KMS-11 (cell line): ENCODE data around the gene EMC8.

ENCODE experiments used
- H2AFZ ChIP-seq: fragments of 200-600 bp; sonication (generic); 2 replicates; pipeline ENCODE4 v1.6.1; 2016; ENCODE audit warnings: antibody characterized with exemption, mixed run types, low read depth
- H3K27ac ChIP-seq: fragments of 200-600 bp; sonication (generic); 2 replicates; pipeline ENCODE4 v1.6.1; 2016; ENCODE audit warnings: mild to moderate bottlenecking, mixed run types
- H3K27me3 ChIP-seq: fragments of 200-600 bp; sonication (generic); 2 replicates; pipeline ENCODE4 v1.6.1; 2017; ENCODE audit warnings: mild to moderate bottlenecking, low read depth, mixed run types, moderate library complexity; ENCODE audit not compliant: insufficient read depth
- H3K36me3 ChIP-seq: fragments of 200-600 bp; sonication (generic); 2 replicates; pipeline ENCODE4 v1.6.1; 2017; ENCODE audit warnings: mild to moderate bottlenecking, mixed run types; ENCODE audit not compliant: insufficient read depth
- H3K4me1 ChIP-seq: fragments of 200-600 bp; sonication (generic); 2 replicates; pipeline ENCODE4 v1.6.1; 2016; ENCODE audit warnings: mild to moderate bottlenecking, low read depth, mixed run types; ENCODE audit not compliant: poor library complexity, severe bottlenecking
- H3K4me2 ChIP-seq: fragments of 200-600 bp; sonication (generic); 2 replicates; pipeline ENCODE4 v1.7.0; 2016; ENCODE audit warnings: mild to moderate bottlenecking, mixed run types
- H3K4me3 ChIP-seq: fragments of 200-600 bp; sonication (generic); IDR thresholded peaks from 2 replicates; pipeline ENCODE4 v1.6.1; 2017; ENCODE audit warnings: low read depth, low read length, mixed read lengths; ENCODE audit not compliant: insufficient read depth
- H3K79me2 ChIP-seq: fragments of 200-600 bp; sonication (generic); 2 replicates; pipeline ENCODE4 v1.6.1; 2016; ENCODE audit warnings: low read depth, mixed run types; ENCODE audit not compliant: insufficient read depth
- H3K9ac ChIP-seq: fragments of 200-600 bp; sonication (generic); 2 replicates; pipeline ENCODE4 v1.6.1; 2016; ENCODE audit warnings: mild to moderate bottlenecking, mixed run types
- H4K20me1 ChIP-seq: fragments of 200-600 bp; sonication (generic); 2 replicates; pipeline ENCODE4 v1.6.1; 2016; ENCODE audit warnings: mild to moderate bottlenecking, mixed run types; ENCODE audit not compliant: insufficient read depth
- TF ChIP-seq, protein P1 (sequence below): fragments of 200-600 bp; sonication (generic); conservative IDR thresholded peaks from 2 replicates; pipeline ENCODE4 v1.6.1; 2017; ENCODE audit warnings: low read depth, mild to moderate bottlenecking, antibody characterized with exemption, low read length, moderate library complexity, mixed read lengths

The EMC8 gene

DNA sequence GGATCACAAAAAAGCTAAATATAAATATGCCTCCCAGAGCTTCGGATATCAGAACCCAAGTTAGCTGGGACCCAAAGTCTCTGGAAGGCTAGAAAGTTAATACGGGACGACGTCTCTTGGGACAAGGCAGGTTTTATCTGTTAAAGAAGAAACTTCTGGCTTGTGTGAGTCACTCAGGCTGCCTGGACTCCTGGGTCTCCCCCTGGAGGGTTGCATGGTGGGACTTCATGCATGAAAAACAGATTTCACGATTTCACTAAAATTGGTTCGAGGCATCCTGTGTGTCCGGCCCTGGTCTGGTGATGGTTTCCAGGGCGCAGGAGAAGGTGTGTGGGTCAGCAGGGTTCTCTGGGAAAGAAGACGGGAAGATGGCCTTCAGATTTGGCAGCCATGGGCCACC is 47.1 kb upstream of the EMC8 start:
- Histone ChIP-seq H3K4me3 (no peak overlapping the region), H4K20me1 (no peaks in the 10 kb centered on the region), H3K27me3 (peaks cover 44% of the 10 kb centered on the region), H3K4me2 (no peak overlapping the region), H3K79me2 (no peaks in the 10 kb centered on the region), H3K36me3 (no peaks in the 10 kb centered on the region), H3K27ac (no peak overlapping the region), H3K4me1 (no peaks in the 10 kb centered on the region), H3K9ac (no peak overlapping the region), H2AFZ (no peak overlapping the region)
- TF ChIP-seq, protein P1, sequence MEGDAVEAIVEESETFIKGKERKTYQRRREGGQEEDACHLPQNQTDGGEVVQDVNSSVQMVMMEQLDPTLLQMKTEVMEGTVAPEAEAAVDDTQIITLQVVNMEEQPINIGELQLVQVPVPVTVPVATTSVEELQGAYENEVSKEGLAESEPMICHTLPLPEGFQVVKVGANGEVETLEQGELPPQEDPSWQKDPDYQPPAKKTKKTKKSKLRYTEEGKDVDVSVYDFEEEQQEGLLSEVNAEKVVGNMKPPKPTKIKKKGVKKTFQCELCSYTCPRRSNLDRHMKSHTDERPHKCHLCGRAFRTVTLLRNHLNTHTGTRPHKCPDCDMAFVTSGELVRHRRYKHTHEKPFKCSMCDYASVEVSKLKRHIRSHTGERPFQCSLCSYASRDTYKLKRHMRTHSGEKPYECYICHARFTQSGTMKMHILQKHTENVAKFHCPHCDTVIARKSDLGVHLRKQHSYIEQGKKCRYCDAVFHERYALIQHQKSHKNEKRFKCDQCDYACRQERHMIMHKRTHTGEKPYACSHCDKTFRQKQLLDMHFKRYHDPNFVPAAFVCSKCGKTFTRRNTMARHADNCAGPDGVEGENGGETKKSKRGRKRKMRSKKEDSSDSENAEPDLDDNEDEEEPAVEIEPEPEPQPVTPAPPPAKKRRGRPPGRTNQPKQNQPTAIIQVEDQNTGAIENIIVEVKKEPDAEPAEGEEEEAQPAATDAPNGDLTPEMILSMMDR = no peak

DNA sequence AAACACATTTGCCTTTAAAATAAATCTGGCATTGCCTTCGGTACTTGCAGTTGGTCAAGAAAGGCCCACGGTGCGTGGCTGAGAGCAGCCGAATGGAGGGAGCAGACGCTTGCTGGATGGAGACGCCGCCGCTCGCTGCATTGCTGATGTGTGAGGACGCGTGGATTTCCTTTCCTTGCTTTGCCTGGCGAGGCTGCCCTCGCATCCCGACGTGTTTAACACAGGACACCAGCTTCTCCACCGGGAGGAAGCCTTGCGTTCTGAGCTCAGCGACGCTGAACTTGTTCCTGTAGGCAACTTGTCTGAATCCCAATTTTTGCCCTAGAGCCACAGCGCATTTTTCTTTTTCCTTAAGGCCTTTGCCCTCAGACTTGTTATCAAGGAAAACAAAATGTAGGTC is 45.9 kb upstream of the EMC8 start:
- no peak overlapping the region for H3K4me3 ChIP-seq
- no peaks in the 10 kb centered on the region for H3K4me1 ChIP-seq
- H3K9ac ChIP-seq = no peak overlapping the region
- TF ChIP-seq, protein P1 = no peak
- H4K20me1 ChIP-seq = no peaks in the 10 kb centered on the region
- peaks cover 41% of the 10 kb centered on the region for H3K27me3 ChIP-seq
- no peaks in the 10 kb centered on the region for H3K79me2 ChIP-seq
- no peak overlapping the region for H3K4me2 ChIP-seq
- H3K36me3 ChIP-seq = no peaks in the 10 kb centered on the region
- no peak overlapping the region for H2AFZ ChIP-seq
- no peak overlapping the region for H3K27ac ChIP-seq

DNA sequence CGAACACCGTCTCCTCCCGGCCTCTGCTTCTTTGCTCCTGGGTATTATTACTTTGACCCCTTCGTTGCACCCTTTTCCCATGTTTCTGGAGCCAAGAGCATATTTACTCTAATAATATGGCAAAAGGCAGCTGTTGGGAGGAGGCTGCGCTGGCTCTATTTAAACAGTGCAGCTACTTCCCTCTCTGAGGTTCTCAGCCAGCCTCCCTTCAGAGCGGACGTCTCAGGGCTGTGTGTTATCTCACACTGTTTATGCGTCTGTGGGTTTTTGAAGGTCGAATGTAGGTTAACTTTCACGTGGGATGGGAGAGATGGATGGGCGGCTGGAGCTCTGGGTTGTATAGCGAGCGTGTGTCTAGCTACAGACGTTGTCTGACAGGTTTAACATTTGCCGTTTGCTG is 45.4 kb upstream of the EMC8 start:
- Histone ChIP-seq H4K20me1 (no peaks in the 10 kb centered on the region), H3K27ac (no peak overlapping the region), H3K9ac (no peak overlapping the region), H3K4me3 (no peak overlapping the region), H3K4me1 (no peaks in the 10 kb centered on the region), H3K4me2 (no peak overlapping the region), H3K79me2 (no peaks in the 10 kb centered on the region), H2AFZ (no peak overlapping the region), H3K36me3 (no peaks in the 10 kb centered on the region), H3K27me3 (peaks cover 44% of the 10 kb centered on the region)
- TF ChIP-seq, protein P1 = no peak

DNA sequence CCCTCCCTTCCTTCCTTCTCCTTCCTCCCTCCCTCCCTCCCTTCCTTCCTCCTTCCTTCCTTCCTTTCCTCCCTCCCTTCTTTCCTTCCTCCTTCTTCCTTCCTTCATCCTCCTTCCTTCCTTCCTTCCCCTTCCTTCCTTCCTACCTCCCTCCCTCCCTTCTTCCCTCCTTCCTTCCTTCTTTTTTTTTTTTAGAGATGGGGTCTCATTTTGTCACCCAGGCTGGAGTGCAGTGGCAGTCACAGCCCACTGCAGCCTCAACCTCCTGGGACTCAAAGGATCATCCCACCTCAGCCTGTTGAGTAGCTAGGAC is 44.8 kb upstream of the EMC8 start:
- Histone ChIP-seq H3K4me2 (no peak overlapping the region), H3K4me1 (no peaks in the 10 kb centered on the region), H3K27ac (no peak overlapping the region), H3K27me3 (peaks cover 44% of the 10 kb centered on the region), H3K36me3 (no peaks in the 10 kb centered on the region), H3K9ac (no peak overlapping the region), H4K20me1 (no peaks in the 10 kb centered on the region), H3K79me2 (no peaks in the 10 kb centered on the region), H3K4me3 (no peak overlapping the region), H2AFZ (no peak overlapping the region)
- TF ChIP-seq, protein P1 = no peak
